Bronchial epithelial cell (primary cell): ENCODE data around the gene PRKCE. TPM values are rescaled to one million over a fixed set of nuclear protein-coding genes. Genes with fewer than 3 reads are reported as not detected.

Source experiments
- DNase-seq: peaks from one replicate; pipeline ENCODE4 v3.0.0-alpha.2; 2010; ENCODE audit warnings: low read depth
- FAIRE-seq: peaks from 2 replicates; lab custom pipeline; 2011; peaks lifted over from hg19 to GRCh38; lab: Jason Lieb, UNC
- H3K27me3 ChIP-seq: 2 replicates; pipeline ENCODE4 v1.5.1; 2011; ENCODE audit warnings: low read length; ENCODE audit not compliant: control insufficient read depth, insufficient read depth
- H3K36me3 ChIP-seq: 2 replicates; pipeline ENCODE4 v1.5.1; 2011; ENCODE audit warnings: low read length; ENCODE audit not compliant: control insufficient read depth, insufficient read depth
- H3K4me3 ChIP-seq: 2 replicates; pipeline ENCODE4 v1.5.1; 2011; ENCODE audit warnings: mild to moderate bottlenecking, low read depth, low read length, control low read depth
- total RNA-seq: library from RNA; depleted of rRNA; stranded (reverse); fragments of >200 nt; gene quantifications from 2 replicates; pipeline ENCODE4 v1.2.1, GENCODE V29; 2014
- TF ChIP-seq, protein P1 (sequence below): IDR thresholded peaks from 2 replicates; pipeline ENCODE4 v1.5.1; 2011; ENCODE audit warnings: mild to moderate bottlenecking, moderate library complexity, low read length, control low read depth, inconsistent platforms; ENCODE audit not compliant: insufficient read depth, severe bottlenecking

Gene PRKCE
- total RNA-seq, 1 donor from 2014 or later = 6.3 TPM

DNA sequence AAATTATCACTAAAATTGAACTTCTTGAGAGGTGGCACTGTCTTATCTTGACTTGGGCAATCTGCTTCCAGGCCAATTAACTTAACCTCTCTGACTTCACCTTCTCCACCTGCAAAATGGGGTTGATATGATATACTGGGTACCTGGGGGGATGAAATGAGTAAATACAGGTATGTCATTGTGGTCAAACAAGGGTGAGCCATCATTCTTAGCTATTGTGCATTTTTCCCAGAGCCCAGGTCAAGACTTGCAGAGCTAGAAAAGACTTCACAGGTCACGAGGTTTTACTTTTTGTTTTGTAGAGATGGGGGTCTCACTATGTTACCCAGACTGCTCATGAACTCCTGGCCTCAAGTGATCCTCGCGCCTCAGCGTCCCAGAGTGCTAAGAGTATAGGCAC, 145.0 kb downstream of the PRKCE start:
- no peaks in the 10 kb centered on the region for H3K27me3 ChIP-seq
- TF ChIP-seq, protein P1, sequence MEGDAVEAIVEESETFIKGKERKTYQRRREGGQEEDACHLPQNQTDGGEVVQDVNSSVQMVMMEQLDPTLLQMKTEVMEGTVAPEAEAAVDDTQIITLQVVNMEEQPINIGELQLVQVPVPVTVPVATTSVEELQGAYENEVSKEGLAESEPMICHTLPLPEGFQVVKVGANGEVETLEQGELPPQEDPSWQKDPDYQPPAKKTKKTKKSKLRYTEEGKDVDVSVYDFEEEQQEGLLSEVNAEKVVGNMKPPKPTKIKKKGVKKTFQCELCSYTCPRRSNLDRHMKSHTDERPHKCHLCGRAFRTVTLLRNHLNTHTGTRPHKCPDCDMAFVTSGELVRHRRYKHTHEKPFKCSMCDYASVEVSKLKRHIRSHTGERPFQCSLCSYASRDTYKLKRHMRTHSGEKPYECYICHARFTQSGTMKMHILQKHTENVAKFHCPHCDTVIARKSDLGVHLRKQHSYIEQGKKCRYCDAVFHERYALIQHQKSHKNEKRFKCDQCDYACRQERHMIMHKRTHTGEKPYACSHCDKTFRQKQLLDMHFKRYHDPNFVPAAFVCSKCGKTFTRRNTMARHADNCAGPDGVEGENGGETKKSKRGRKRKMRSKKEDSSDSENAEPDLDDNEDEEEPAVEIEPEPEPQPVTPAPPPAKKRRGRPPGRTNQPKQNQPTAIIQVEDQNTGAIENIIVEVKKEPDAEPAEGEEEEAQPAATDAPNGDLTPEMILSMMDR = no peak
- no peak overlapping the region for H3K4me3 ChIP-seq
- DNase-seq = peak; percentile 54
- no peak for FAIRE-seq
- H3K36me3 ChIP-seq = no peaks in the 10 kb centered on the region

DNA sequence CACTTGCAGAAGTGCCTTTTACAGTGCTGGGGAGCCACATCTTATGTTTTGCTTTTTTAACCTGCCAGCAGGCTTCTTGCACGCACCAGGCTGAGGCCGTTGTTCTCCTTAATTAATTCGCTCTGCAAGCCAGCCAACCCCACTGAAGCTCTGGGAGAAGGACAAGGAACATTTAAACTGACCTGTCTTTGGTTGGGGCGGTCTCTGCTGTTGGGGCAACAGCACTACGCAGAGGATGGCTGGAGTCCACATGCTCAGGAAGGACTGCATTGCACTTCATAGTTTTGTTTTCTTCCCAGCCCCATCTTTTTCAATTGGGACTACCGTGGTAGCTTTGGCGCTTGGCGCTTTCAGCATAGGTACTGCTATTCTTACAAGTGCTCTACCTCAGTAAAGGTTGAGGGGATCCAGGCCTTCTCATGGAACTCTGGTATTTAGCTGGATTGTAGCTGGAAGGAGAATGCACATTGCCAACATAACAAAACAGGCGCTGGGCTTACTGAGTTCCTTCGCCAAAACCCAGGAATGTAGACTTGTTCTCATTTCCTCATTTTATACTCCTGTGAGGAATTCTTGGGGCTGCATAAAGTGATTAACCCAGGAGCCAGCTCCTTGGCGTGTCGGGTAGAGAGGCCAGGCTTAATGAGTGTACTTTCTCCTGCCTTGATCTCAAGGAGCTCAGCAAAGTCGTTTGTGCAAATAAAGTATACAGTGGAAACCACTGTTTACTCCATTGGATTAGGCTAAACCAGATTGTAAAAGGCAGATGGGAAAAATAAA, 146.2 kb downstream of the PRKCE start:
- Histone ChIP-seq H3K27me3 (no peaks in the 10 kb centered on the region), H3K36me3 (no peaks in the 10 kb centered on the region), H3K4me3 (no peak overlapping the region)
- no peak for DNase-seq
- FAIRE-seq = no peak
- TF ChIP-seq, protein P1 = no peak

DNA sequence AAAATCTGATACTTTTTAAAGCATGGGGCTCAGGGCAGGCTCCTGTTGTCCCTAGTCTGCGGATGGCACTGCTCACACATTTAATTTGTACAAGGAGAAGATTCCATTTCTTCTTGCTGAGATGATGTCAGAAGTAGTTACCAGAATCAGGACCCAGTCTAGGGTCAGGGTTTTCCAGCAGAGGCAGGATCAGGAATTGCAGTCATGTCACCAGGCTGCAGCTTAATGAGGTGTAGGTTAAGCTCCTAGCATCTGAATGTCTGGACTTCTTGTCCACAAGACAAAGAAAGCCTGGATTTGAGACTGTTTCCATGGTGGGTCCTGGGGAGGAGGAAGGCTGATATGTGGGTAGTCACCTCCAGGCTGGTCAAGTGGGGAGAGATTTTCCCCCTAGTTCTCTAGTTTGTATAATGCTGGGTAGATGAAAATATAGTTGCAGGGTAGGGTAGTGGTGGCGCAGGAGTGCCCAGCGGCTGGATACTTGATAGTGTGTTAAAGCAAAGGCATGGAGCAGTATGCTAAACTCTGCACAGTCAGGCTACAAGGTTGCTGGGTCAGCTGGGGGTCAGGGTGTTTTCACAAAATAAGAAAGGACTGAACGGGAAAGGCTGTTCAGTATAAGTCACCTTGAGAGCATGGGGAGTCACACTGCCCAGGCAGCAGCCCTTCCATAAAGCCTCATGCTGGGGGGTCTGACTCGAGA, 148.4 kb downstream of the PRKCE start:
- no peaks in the 10 kb centered on the region for H3K36me3 ChIP-seq
- DNase-seq (no peak), FAIRE-seq (no peak)
- TF ChIP-seq, protein P1 = no peak
- H3K27me3 ChIP-seq = no peaks in the 10 kb centered on the region
- H3K4me3 ChIP-seq = no peak overlapping the region

DNA sequence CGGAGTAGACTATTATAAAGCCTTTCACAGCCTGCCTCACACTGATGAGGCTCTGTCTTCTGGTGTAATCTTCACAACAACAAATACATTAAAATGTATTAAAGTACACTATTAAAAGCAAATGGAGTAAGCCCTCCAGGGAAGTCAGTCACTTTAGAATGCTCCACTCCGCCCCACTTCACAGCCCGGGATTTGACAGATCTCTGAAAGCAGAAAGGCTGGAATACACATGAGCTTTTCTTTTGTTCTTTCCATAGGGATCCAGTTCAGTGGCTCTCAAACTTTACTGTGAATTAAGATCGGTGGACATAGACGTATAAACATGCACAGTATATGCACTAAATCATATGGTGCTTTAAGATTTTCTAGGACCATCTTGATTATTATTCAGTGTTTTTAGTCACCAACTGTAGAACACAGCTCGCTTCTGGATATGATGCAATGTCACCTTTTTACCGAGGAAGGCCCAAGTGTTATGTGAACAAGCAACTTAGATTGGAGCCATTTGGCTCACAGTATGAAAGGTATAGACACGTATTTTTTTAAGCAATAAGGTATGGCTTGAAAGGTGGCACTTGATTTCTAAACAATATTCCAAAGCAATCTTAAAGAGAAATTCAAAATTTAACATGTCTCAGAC, 151.1 kb downstream of the PRKCE start:
- DNase-seq (no peak), FAIRE-seq (no peak)
- TF ChIP-seq, protein P1 = no peak
- Histone ChIP-seq H3K4me3 (no peak overlapping the region), H3K27me3 (peaks cover 2% of the 10 kb centered on the region), H3K36me3 (no peaks in the 10 kb centered on the region)

DNA sequence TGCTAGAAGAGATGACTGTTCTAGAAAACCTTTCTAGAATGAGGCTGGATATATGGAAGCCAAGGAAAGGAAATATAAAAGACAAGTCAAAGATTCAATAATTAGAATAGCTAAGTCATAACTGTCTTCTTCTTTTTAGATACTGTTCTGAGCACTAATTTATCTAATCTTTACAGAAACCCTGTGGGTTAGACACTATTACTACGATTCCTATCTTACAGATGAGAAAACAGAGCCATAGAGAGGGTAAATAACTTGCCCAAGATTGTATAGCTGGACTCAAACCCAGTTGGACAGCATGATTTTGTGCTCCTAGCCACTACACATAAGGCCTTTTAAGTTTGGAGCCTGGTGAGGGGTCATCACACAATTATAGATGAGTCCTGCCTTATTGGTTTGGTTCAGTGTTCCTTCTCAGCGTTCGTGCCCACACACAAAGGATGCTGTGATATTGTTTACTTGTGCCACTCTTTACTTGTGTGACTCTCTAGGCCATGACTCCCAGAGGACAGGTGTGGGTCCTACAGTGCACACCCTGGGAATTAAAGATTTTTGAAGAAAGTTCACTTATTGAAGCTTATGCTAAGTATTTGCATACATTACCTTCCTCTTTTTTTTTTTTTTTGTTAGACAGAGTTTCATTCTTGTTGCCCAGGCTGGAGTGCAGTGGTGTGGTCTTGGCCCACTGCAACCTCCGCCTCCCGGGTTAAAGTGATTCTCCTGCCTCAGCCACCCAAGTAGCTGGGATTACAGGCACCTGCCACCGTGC, 153.7 kb downstream of the PRKCE start:
- Histone ChIP-seq H3K36me3 (no peaks in the 10 kb centered on the region), H3K4me3 (no peak overlapping the region), H3K27me3 (peaks cover 2% of the 10 kb centered on the region)
- peak; percentile 55 for FAIRE-seq
- TF ChIP-seq, protein P1 = no peak
- no peak for DNase-seq
